Tibial nerve (tissue), 3 donors: Measurements from ENCODE around the gene LTBP3.

ENCODE experiments used
- POLR2A ChIP-seq, 2 donors: fragments of 450-650 bp; IDR thresholded peaks; one replicate each; pipeline ENCODE4 v1.6.1; 2017; ENCODE audit warnings: antibody characterized with exemption in 2 of 2, mild to moderate bottlenecking in 2 of 2, moderate library complexity in 2 of 2
- TF ChIP-seq, protein P1 (sequence below), 5 experiments: fragments of 200-600 bp in 3 of 5; fragments of 450-650 bp in 2 of 5; sonication (generic) in 3 of 5; IDR thresholded peaks; one replicate each; pipeline ENCODE4 v1.5.1; 2016 to 2019; ENCODE audit warnings: antibody characterized with exemption in 5 of 5, mild to moderate bottlenecking in 3 of 5, moderate library complexity in 2 of 5

DNA sequence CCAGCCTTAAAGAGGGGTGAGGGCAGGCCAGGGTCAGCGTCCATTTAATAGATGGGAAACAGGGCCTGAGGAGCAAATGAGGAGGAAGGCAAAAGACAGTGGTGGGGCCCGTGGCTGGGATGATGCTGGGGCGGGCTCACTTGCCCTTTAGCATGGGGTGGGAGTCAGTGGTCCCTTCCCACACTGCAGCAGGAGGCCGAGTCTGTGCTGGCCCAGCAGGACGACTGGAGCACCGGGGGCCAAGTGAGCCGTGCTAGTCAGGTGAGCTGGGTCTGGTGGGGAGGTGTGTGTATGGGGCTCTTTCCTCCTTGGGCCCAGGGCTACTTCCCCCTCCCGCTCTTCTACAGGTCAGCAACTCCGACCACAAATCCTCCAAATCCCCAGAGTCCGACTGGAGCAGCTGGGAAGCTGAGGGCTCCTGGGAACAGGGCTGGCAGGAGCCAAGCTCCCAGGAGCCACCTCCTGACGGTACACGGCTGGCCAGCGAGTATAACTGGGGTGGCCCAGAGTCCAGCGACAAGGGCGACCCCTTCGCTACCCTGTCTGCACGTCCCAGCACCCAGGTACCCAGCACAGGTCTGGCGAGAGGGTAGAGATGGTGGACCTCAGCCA, 20.4 kb downstream of the LTBP3 start:
- TF ChIP-seq, protein P1, sequence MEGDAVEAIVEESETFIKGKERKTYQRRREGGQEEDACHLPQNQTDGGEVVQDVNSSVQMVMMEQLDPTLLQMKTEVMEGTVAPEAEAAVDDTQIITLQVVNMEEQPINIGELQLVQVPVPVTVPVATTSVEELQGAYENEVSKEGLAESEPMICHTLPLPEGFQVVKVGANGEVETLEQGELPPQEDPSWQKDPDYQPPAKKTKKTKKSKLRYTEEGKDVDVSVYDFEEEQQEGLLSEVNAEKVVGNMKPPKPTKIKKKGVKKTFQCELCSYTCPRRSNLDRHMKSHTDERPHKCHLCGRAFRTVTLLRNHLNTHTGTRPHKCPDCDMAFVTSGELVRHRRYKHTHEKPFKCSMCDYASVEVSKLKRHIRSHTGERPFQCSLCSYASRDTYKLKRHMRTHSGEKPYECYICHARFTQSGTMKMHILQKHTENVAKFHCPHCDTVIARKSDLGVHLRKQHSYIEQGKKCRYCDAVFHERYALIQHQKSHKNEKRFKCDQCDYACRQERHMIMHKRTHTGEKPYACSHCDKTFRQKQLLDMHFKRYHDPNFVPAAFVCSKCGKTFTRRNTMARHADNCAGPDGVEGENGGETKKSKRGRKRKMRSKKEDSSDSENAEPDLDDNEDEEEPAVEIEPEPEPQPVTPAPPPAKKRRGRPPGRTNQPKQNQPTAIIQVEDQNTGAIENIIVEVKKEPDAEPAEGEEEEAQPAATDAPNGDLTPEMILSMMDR (IDR thresholded peaks at IDR 0.05), result no peak
- no peak for TF ChIP-seq POLR2A (IDR thresholded peaks at IDR 0.05)
